GM12892 (cell line): ENCODE measurements around the gene KCNK1.

ENCODE experiments used
- POLR2AphosphoS5 ChIP-seq: IDR thresholded peaks from 2 replicates; pipeline ENCODE4 v1.6.1; 2011; ENCODE audit warnings: low read depth, low read length, control low read depth
- TAF1 ChIP-seq: IDR thresholded peaks from 2 replicates; pipeline ENCODE4 v1.6.1; 2011; ENCODE audit warnings: low read depth, mild to moderate bottlenecking, control low read depth, low read length, borderline replicate concordance

DNA sequence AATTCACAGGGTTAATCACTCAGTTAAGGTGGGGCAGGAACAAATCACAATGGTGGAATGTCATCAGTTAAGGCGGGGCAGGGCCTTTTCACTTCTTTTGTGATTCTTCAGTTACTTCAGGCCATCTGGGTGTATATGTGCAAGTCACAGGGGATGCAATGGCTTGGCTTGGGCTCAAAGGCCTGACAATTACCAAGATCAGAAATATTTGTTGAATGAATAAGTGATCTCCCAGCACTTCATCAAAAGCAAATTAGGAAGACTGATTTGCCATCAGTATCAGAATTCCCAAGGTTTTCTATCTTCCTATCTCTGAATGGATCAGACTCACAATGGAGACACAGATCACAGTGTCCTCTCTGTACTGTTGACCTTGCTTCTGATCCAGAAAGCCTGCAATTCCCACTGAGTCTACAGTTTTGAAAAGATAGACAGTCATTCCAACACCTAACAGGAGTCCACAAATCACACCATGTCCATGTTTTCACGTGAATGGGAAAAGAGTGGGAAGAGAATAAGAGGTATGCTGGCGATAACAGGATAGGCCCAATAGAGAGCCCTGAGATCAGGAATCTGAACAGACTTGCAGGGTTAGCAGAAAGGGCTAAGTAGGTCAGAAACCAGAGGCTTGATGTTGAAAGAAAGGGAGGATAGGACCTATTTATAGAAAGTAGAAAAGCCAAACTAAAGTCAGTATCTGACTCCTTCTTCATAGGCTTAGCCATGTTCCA is 75.3 kb downstream of the KCNK1 start:
- no peak for TF ChIP-seq POLR2AphosphoS5
- TF ChIP-seq TAF1: no peak
